SKM-1 (cell line): ENCODE measurements around the gene GPR50.

ENCODE experiments used
- DNase-seq: peaks from one replicate; lab custom pipeline; 2025; ENCODE audit not compliant: unreplicated experiment; lab: John Stamatoyannopoulos, UW

GPR50 gene

DNA sequence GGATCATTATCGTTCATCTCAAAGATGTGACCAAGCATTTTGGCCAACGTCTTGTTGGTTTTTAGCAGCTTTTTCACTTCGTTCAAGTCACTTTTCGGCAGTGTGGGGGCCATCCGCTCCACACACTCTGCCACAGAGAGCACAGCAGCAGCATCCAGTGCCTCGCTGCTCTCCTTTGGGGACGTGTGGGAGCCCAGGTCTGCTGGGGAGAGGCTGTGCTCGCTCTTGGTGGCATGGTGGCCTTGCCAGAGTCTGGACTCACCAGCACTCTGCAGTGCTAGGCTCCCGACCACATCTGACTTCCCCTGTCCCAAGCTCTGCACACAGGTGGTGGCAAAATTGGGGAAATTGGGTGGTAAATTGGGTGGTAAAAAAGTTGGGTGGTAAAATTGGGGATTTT lies 50.6 kb downstream of the GPR50 start:
- no peak for DNase-seq

DNA sequence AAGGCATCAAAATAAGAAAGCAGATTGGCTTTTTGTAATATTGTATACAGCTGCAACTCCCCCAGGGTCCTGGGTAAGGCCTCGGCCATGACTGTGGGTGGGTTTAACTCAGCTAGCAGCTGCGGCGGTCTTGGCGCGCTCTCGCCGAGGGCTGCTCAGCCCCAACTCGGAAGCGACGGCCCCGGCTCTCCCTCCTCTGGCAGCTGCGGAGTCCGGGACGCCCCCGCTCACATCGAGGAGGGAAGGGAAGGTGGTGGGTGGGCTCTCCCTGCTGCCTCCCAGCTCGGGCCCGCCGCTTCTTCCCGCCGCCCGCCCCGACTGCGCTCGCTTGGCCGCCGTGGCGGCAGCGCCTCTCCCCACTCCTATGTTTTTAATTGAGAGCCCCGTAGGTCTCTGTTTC lies 51.2 kb downstream of the GPR50 start:
- DNase-seq, result no peak

DNA sequence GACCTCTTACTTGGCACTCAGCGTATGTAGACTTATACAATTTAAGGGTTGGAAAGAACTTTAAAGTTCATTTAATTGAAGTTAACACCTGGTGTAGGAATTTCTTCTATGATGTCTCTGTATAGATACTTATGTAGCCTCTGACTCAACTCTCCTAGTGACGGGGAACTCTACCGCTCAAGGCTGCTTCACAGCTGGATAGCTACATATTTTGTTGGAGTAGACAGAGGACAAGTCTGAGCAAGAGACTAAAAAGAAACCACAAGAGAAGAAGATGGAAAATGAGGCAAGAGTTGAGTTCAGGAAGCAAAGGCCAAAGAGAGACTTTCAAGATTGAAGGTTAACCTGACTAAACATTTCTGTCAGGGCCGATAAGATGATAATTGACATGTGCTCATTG lies 52.6 kb downstream of the GPR50 start:
- DNase-seq, result no peak
